CD4-positive, CD25-positive, alpha-beta regulatory T cell (primary cell): Measurements from ENCODE around the gene PITX1. TPM values are rescaled to one million over a fixed set of nuclear protein-coding genes. Genes with fewer than 3 reads are reported as not detected.

Source experiments
- ATAC-seq, 2 donors: fragments of 150-1000 bp; cut with Tn5 transposase; one replicate each; pipeline ENCODE4 v1.10.0; 2021; ENCODE audit warnings: low read depth in 2 of 2, moderate number of reproducible peaks in 2 of 2, moderate library complexity in 1 of 2
- DNase-seq, 3 donors: peaks; one replicate each; pipeline versions ENCODE4 v3.0.0 to v3.0.0-alpha.2; 2012 to 2022; ENCODE audit warnings: mixed read lengths in 1 of 3
- H3K27ac ChIP-seq: one replicate; pipeline ENCODE4 v1.7.0; 2013; ENCODE audit warnings: mild to moderate bottlenecking, low read length; ENCODE audit not compliant: insufficient read depth, poor library complexity, severe bottlenecking
- H3K27me3 ChIP-seq: one replicate; pipeline ENCODE4 v1.7.0; 2013; ENCODE audit warnings: low read length; ENCODE audit not compliant: control insufficient read depth, insufficient read depth
- H3K36me3 ChIP-seq: one replicate; pipeline ENCODE4 v1.7.0; 2013; ENCODE audit warnings: mild to moderate bottlenecking, low read length, moderate library complexity; ENCODE audit not compliant: control insufficient read depth, insufficient read depth
- H3K4me1 ChIP-seq: 2 replicates; pipeline ENCODE4 v1.7.0; 2013; ENCODE audit warnings: mild to moderate bottlenecking, low read length; ENCODE audit not compliant: insufficient read depth, control insufficient read depth, poor library complexity, severe bottlenecking
- H3K4me3 ChIP-seq: one replicate; pipeline ENCODE4 v1.7.0; 2013; ENCODE audit warnings: low read depth, mild to moderate bottlenecking, low read length, moderate library complexity
- H3K9me3 ChIP-seq, 2 experiments: 1 replicate in 1 of 2; 2 replicates in 1 of 2; pipeline ENCODE4 v1.7.0; 2013; ENCODE audit warnings: low read length in 2 of 2, mild to moderate bottlenecking in 1 of 2, moderate library complexity in 1 of 2; ENCODE audit not compliant: control insufficient read depth in 2 of 2
- H3K27ac Mint-ChIP-seq, 3 donors: one replicate each; pipeline ENCODE4 v1.8.0; 2020 to 2022; ENCODE audit warnings: mild to moderate bottlenecking in 3 of 3, mixed read lengths in 3 of 3, moderate library complexity in 2 of 3
- H3K27me3 Mint-ChIP-seq: one replicate; pipeline ENCODE4 v1.8.0; 2022; ENCODE audit warnings: mild to moderate bottlenecking, mixed read lengths
- H3K36me3 Mint-ChIP-seq: one replicate; pipeline ENCODE4 v1.8.0; 2020; ENCODE audit warnings: mixed read lengths
- H3K4me1 Mint-ChIP-seq, 4 donors: one replicate each; pipeline ENCODE4 v1.8.0; 2020 to 2022; ENCODE audit warnings: mixed read lengths in 4 of 4, mild to moderate bottlenecking in 1 of 4
- H3K4me3 Mint-ChIP-seq, 4 donors: one replicate each; pipeline ENCODE4 v1.8.0; 2020 to 2022; ENCODE audit warnings: mild to moderate bottlenecking in 4 of 4, mixed read lengths in 4 of 4, moderate library complexity in 3 of 4
- H3K9me3 Mint-ChIP-seq, 7 donors: one replicate each; pipeline ENCODE4 v1.8.0; 2020 to 2022; ENCODE audit warnings: mixed read lengths in 7 of 7, mild to moderate bottlenecking in 3 of 7, moderate library complexity in 2 of 7
- polyA plus RNA-seq, 4 donors: library from polyadenylated mRNA; unstranded; fragments of 300-500 nt; fragmentation: Illumina TruSeq; gene quantifications; one replicate each; pipeline ENCODE4 v1.2.3, GENCODE V29; 2021
- total RNA-seq: library from RNA; stranded (reverse); gene quantifications from one replicate; pipeline ENCODE4 v1.2.3, GENCODE V29; 2022

Gene PITX1
- total and polyA plus RNA-seq, 5 donors from 2014 or later: not detected

DNA sequence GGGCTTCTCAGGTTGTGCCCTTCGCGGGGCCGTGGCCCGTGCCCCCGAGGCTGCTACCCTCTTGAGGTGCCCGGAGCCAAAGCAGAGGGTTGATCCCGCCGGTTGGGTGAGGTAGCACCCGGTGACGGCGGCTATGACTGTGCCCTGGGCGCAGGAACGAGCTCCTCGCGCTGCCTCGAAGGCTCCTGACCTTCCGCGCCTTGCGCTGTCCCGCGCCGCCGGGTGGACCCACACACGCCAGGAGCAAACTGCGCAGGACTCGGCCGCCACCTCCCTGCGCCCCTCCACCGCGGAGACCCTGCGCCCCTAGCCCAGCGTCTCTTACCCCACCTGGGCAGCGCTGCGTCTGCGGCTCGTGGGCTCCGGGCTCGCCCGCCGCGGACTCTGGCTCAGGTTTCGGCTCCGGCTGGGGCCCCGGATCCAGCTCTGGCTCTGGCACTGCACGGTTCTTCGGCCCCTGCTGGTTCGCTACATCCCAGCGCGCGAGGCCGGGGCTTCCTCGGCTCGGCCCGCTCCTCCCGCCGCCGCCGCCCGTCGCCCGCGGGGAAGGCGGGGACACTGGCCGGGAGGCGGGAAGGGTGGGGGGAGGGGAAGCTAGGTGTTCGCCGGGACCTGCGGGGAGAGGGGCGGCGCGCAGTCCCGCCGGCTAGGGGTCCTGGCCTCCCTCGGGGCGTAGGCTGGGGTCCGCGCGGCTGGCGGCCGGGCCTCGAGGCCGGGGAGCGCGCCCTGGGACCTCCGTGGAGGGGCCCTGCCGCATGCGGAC is 5.4 kb upstream of the PITX1 start:
- no peaks in the 10 kb centered on the region for H3K36me3 ChIP-seq
- H3K4me3 ChIP-seq: no peak overlapping the region
- no peak overlapping the region for H3K27ac Mint-ChIP-seq
- peak overlapping the region in 1 of 4 donors; percentile 35 for H3K4me3 Mint-ChIP-seq
- peaks cover 0 to 27% (median 7%) of the 10 kb centered on the region in 4 donors for H3K4me1 Mint-ChIP-seq
- peaks cover 13% of the 10 kb centered on the region for H3K4me1 ChIP-seq
- DNase-seq (no peak), ATAC-seq (no peak)
- no peaks in the 10 kb centered on the region for H3K9me3 ChIP-seq
- no peaks in the 10 kb centered on the region for H3K36me3 Mint-ChIP-seq
- H3K9me3 Mint-ChIP-seq: peaks cover 0 to 5% (median 0%) of the 10 kb centered on the region in 7 donors
- H3K27ac ChIP-seq: no peak overlapping the region
- H3K27me3 Mint-ChIP-seq: peaks cover 79% of the 10 kb centered on the region
- peaks cover 32% of the 10 kb centered on the region for H3K27me3 ChIP-seq

DNA sequence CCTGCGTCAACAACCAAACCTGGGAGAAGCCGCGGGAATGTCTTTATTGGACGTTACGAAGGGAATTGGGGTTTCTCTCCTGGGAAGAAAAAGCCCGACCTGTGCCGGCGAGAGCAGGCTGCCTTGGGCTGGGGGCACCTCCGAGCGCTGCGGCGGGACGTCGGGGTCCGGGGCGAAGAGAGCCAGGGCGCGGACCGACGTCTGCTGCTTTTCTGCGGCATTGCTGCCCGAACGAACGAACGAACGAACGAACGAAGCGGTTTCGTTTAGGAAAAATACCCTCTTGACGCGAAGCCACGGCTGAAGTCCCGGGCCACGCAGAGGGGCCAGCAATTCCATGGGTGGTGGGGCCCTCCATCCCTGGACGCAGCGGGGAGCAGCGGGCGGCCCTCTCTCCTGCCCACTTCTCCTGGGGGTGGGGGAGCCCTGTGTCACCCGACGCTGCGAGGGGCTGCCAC is 4.8 kb upstream of the PITX1 start:
- H3K36me3 Mint-ChIP-seq: no peaks in the 10 kb centered on the region
- Histone ChIP-seq H3K9me3 (no peaks in the 10 kb centered on the region), H3K4me1 (peaks cover 13% of the 10 kb centered on the region), H3K27ac (no peak overlapping the region), H3K27me3 (peaks cover 31% of the 10 kb centered on the region), H3K4me3 (no peak overlapping the region), H3K36me3 (no peaks in the 10 kb centered on the region)
- ATAC-seq (no peak), DNase-seq (no peak)
- peak overlapping the region in 1 of 3 donors; percentile 20 for H3K27ac Mint-ChIP-seq
- H3K4me1 Mint-ChIP-seq: peaks cover 0 to 29% (median 7%) of the 10 kb centered on the region in 4 donors
- peaks cover 75% of the 10 kb centered on the region for H3K27me3 Mint-ChIP-seq
- peaks cover 0 to 5% (median 0%) of the 10 kb centered on the region in 7 donors for H3K9me3 Mint-ChIP-seq
- H3K4me3 Mint-ChIP-seq: no peak overlapping the region

DNA sequence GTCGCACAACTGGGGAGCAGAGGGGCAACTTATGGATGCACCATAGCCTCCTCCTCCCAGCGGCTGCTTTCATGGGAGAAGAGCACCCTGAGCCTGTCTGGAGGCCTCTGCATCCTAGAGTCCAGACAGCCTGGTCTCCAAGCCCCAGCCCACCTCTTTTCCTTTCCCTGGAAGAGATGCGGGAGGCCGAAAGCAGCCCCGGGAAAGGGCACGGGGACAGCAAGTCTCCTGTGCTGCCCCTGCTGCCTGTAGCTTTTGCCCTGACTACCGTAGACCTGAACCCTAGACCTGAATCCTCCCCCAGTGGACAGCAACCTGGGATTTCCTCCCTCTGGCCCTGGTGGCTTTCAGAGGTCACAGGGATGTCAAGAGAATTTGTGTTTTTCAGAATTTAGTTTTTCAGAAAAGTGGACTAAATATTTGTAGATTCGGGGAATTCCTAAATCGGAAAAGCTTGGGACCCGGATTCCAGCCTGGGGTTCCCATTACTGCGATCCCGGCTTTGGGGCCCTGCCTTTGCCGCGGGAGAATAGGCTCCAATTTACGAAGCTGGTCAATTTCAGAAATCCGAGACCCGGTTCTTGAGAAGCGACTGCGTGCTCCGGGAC is 4.3 kb upstream of the PITX1 start:
- no peak for DNase-seq
- H3K27me3 ChIP-seq: peaks cover 28% of the 10 kb centered on the region
- Mint-ChIP-seq H3K27me3 (peaks cover 72% of the 10 kb centered on the region), H3K9me3 (peaks cover 0 to 5% (median 0%) of the 10 kb centered on the region in 7 donors), H3K4me1 (peaks cover 0 to 30% (median 8%) of the 10 kb centered on the region in 4 donors), H3K27ac (peak overlapping the region in 1 of 3 donors; percentile 20), H3K4me3 (no peak overlapping the region), H3K36me3 (no peaks in the 10 kb centered on the region)
- H3K9me3 ChIP-seq: no peaks in the 10 kb centered on the region
- H3K36me3 ChIP-seq: no peaks in the 10 kb centered on the region
- H3K4me1 ChIP-seq: peaks cover 17% of the 10 kb centered on the region
- H3K4me3 ChIP-seq: no peak overlapping the region
- no peak overlapping the region for H3K27ac ChIP-seq
- ATAC-seq: no peak

DNA sequence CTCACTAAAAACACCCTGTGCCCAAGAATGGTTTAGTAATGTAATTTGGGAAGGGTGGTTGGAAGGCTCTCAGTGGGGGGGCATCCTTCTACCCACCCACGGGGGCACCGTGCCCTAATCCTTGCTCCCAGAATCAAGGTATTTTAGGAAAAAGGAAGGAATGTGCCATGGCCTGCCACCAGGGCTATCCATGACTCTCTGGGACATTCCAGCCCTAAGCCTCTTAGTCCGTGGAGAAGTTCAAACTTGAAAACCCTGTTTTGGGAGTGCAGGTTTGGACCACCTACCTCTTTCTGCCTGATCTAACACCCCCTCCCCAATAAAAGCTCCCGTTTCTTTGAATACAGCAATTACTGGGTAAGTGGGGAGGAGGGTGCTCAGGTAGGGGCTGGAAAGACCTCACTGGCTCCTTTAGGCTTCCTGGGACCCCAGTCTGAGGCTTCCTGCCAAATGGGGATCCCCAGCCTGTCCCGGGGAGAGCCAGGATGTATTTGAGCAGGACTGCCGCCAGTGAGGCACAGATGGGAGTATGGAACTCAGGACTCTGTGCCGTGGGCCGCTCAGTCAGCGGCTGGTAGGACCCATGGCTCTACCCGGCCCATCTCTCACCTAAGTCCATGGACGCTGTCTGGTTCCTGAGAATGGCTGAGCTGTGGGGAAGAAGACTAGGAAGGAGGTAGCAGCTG is 3.6 kb upstream of the PITX1 start:
- Histone ChIP-seq H3K4me1 (peaks cover 22% of the 10 kb centered on the region), H3K27ac (no peak overlapping the region), H3K9me3 (no peaks in the 10 kb centered on the region), H3K4me3 (no peak overlapping the region), H3K36me3 (no peaks in the 10 kb centered on the region), H3K27me3 (peaks cover 28% of the 10 kb centered on the region)
- DNase-seq: no peak
- peaks cover 0 to 34% (median 10%) of the 10 kb centered on the region in 4 donors for H3K4me1 Mint-ChIP-seq
- H3K9me3 Mint-ChIP-seq: peaks cover 0 to 4% (median 0%) of the 10 kb centered on the region in 7 donors
- H3K27ac Mint-ChIP-seq: no peak overlapping the region
- H3K4me3 Mint-ChIP-seq: no peak overlapping the region
- H3K27me3 Mint-ChIP-seq: peaks cover 70% of the 10 kb centered on the region
- H3K36me3 Mint-ChIP-seq: no peaks in the 10 kb centered on the region
- no peak for ATAC-seq

DNA sequence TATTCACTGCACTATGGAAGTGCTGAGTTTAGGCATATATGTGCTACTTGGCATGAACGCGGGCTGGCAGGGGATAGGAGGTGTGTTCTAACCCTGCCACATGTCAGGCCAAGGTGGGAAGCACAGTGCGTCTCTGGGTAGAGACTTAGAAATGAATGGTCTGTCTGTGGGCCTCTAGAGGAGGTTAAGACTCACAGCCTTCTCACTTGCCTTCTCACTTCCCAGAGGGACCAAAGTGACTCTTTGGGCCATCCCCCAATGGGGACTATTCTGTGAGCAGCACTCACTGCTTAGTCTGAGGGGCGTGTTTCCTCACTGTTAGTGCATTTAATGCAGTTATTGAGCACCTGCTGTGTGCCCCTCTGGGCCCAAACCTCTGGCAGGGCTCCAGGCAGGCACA is 2.4 kb upstream of the PITX1 start:
- no peaks in the 10 kb centered on the region for H3K36me3 ChIP-seq
- ATAC-seq: no peak
- no peak overlapping the region for H3K27ac ChIP-seq
- Mint-ChIP-seq H3K27me3 (peaks cover 70% of the 10 kb centered on the region), H3K4me3 (peak overlapping the region in 1 of 4 donors; percentile 25), H3K36me3 (no peaks in the 10 kb centered on the region), H3K4me1 (peaks cover 5 to 43% (median 17%) of the 10 kb centered on the region in 4 donors), H3K9me3 (peaks cover 0 to 6% (median 0%) of the 10 kb centered on the region in 7 donors), H3K27ac (no peak overlapping the region)
- H3K4me3 ChIP-seq: no peak overlapping the region
- no peaks in the 10 kb centered on the region for H3K9me3 ChIP-seq
- peaks cover 22% of the 10 kb centered on the region for H3K4me1 ChIP-seq
- H3K27me3 ChIP-seq: peaks cover 25% of the 10 kb centered on the region
- no peak for DNase-seq

DNA sequence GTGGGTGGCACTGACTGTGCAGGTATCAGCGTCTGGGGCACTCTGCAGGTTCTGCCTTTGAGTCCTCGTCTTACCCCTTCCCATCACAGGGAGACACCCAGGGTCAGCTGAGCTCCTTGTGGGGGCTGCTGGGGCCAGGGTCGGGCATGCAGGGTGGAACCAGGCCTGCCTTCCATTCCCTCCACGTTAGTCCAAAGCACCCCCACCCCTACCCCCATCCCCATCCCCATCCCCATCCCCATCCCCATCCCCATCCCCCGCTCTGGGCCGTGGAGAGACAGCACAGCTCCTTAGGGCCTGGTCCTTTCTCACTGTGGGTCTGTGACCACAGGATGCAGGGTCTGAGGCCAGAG is 1.6 kb upstream of the PITX1 start:
- Mint-ChIP-seq H3K36me3 (no peaks in the 10 kb centered on the region), H3K27me3 (peaks cover 72% of the 10 kb centered on the region), H3K4me3 (no peak overlapping the region), H3K9me3 (peaks cover 0 to 8% (median 0%) of the 10 kb centered on the region in 7 donors), H3K27ac (no peak overlapping the region), H3K4me1 (peaks cover 5 to 42% (median 19%) of the 10 kb centered on the region in 4 donors)
- H3K27me3 ChIP-seq: peaks cover 26% of the 10 kb centered on the region
- H3K36me3 ChIP-seq: no peaks in the 10 kb centered on the region
- H3K4me3 ChIP-seq: no peak overlapping the region
- DNase-seq (no peak), ATAC-seq (no peak)
- H3K27ac ChIP-seq: no peak overlapping the region
- peaks cover 22% of the 10 kb centered on the region for H3K4me1 ChIP-seq
- H3K9me3 ChIP-seq: no peaks in the 10 kb centered on the region

DNA sequence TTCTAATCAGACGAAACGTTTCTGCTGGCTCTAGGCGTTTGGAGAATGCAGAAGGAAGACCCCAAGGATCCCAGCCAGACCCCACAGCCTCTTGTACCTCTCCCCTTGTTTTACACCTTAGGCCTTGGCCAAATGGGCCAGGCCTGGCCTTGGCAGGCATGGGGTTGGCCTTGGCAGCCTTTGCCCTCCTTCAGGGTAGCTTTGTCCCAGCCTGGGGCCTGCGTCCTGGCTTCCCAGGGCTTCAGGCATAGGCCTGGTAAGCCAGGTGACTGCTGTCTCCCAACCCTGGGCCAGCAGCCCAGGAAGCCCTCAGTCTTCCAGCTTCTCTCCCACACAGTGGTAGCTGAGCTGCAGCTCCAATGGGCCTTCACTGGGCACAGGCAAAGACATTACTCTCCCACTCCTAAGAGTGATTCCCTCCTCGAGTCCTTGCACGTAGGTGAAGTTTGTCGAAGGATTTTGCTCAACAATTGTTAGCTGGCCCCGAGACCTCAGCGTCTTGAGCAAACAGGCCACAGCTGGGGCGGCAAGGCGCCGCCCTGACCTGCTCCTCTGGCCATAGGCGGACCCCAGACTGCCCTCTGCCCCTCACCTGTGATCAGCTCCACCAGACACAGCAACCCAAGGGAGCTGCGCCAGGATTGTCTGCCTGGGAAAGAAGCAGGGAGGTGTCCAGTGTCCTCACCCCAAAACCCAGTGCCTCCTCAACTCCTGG is 1.1 kb upstream of the PITX1 start:
- H3K27me3 ChIP-seq: peaks cover 30% of the 10 kb centered on the region
- peaks cover 22% of the 10 kb centered on the region for H3K4me1 ChIP-seq
- H3K27ac Mint-ChIP-seq: peak overlapping the region in 1 of 3 donors; percentile 26
- peaks cover 0 to 8% (median 0%) of the 10 kb centered on the region in 7 donors for H3K9me3 Mint-ChIP-seq
- H3K27me3 Mint-ChIP-seq: peaks cover 72% of the 10 kb centered on the region
- ATAC-seq (no peak), DNase-seq (no peak)
- peaks cover 5 to 46% (median 23%) of the 10 kb centered on the region in 4 donors for H3K4me1 Mint-ChIP-seq
- H3K27ac ChIP-seq: no peak overlapping the region
- H3K4me3 ChIP-seq: no peak overlapping the region
- H3K36me3 Mint-ChIP-seq: no peaks in the 10 kb centered on the region
- no peaks in the 10 kb centered on the region for H3K9me3 ChIP-seq
- no peaks in the 10 kb centered on the region for H3K36me3 ChIP-seq
- peak overlapping the region; percentile 21 to 64 (median 46) for H3K4me3 Mint-ChIP-seq
